HG02571 (cell line): ENCODE data around the gene RPL14.
"Not testable (repeated sequence)": the region's sequence is repeated elsewhere in the genome, so short reads cannot be mapped to it uniquely, and the experiment has no call there.

Experiments used
- ATAC-seq: cut with Tn5 transposase; IDR thresholded peaks from one replicate; pipeline ENCODE4 v1.9.1; 2021; ENCODE audit warnings: mild to moderate bottlenecking, moderate library complexity; ENCODE audit not compliant: unreplicated experiment

Gene RPL14

GRCh38 chr3:40462838-40463237 lies 5.7 kb downstream of the RPL14 start:
- not testable (repeated sequence) for ATAC-seq

GRCh38 chr3:40463579-40463978 lies 6.4 kb downstream of the RPL14 start:
- no peak for ATAC-seq

- ATAC-seq, result no peak
Measured at GRCh38 chr3:40464339-40465110, 7.4 kb downstream of the RPL14 start.

DNA sequence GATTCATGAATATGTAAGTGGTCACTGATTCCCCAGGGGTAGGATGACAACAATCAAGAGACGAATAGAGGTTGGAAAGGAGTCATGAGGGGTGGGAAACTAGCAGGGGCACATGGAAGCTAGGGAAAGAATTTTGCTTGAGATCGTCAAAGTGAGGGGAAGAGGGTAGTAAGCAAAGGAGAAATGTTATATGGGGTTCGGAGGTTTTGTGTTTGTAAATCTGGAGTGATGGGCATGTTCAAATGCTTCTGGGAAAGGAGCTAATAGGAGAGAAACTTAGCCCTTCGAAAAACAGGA lies 7.9 kb downstream of the RPL14 start:
- ATAC-seq, result no peak

GRCh38 chr3:40465456-40465855 lies 8.3 kb downstream of the RPL14 start:
- no peak for ATAC-seq

DNA sequence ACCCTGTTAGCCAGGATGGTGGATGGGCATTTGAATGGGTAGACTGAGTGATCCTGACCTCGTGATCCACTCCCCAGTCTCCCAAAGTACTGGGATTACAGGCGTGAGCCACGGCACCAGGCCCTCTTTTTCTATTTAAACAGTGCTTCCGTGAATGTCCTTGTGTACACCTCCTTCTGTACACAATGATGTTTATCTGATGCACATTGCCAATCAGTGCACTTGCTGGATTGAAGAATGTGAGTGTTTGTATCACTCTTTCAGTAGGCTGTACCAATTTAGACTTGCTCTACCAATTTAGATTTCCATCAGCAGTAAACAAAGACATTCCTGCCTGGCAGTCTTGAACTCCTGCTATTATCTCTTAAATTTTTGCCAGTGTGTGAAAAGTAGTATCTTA lies 10.9 kb downstream of the RPL14 start:
- no peak for ATAC-seq

DNA sequence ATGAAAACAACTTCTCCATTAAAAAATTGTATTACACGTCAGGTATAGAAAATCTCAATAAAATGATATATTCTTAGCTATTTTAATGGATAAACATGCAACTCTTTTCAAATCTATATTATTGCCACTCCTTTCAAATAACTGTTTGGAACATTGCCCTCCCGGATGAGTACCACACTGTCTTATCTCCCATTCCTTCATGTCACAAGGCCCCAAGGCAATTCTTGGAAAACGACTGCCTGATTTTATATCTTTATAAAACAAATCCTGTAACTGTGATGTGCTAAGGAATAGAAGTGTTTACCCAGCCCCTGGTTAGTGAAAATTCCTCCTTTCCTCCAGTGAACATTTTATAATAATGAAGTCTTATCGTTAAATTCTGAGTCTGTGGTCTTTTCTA lies 13.6 kb downstream of the RPL14 start:
- no peak for ATAC-seq

DNA sequence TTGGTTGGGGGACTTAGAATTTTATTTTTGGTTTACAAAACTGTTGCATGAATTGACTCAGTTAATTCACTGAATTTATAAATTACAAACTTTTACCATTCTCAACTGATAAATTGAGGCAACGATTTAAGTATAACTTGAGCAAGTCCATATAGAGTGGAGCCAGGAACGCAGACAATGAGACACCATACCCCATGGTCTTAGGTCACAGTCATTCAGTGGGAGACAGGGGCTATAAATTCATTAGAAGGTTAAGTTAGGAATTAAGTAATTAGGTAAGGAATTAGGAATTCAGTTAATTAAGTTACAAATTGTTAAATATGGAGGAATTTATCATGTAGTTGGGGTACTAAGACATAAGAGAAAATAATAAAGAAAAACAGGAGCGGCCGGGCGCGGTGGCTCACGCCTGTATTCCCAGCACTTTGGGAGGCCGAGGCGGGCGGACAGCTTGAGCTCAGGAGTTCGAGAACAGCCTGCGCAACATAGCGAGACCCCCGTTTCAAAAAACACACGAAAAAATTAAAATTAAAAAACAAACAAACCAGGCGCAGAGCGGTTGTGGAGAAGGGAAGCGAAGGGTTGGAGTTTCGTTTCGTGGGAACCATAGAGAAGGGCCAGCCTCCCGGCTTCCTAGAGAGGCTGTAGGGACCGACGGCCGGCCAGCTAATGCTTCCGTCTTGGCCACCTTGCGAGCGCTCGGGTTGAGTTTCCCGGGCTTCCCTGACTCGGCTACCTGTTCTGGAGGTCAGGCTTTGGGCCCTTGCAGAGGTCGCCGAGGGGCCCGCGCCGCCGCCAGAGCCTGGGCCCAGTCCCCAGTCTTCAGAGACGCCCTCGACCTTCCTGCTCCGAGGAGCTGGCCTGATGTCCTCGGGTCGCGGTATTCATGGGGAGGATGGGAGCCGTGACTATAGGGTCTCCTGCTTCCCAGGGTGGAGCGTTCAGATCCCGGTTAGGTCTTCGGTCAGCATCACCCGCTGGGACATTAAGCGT lies 19.6 kb downstream of the RPL14 start, which contains the start of gene ZNF619:
Gene ZNF619 (plus strand): TSS at position 645 of the 993 bp plus-strand sequence. CDS start 858 bp downstream, outside the sequence.
- ATAC-seq, result peak; percentile 88

- ATAC-seq, result no peak
Measured at GRCh38 chr3:40477666-40478065, 20.5 kb downstream of the RPL14 start.

GRCh38 chr3:40487172-40487571 lies 30.0 kb downstream of the RPL14 start:
- no peak for ATAC-seq

DNA sequence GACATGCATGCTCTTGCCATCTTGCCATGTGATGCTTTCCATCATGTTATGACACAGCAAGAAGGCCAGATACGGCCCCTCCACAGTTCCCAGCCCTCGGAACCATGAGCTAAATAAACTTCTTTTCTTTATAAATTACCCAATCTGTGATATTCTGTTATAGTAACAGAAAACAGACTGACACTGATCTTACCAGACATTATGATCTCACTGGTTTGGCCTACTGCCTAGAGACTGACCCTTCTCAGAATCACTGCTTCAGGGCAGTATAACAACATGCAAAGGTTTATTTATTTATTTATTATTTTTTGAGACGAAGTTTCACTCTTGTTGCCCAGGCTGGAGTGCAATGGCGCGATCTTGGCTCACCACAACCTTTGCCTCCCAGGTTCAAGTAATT lies 33.8 kb downstream of the RPL14 start:
- no peak for ATAC-seq

DNA sequence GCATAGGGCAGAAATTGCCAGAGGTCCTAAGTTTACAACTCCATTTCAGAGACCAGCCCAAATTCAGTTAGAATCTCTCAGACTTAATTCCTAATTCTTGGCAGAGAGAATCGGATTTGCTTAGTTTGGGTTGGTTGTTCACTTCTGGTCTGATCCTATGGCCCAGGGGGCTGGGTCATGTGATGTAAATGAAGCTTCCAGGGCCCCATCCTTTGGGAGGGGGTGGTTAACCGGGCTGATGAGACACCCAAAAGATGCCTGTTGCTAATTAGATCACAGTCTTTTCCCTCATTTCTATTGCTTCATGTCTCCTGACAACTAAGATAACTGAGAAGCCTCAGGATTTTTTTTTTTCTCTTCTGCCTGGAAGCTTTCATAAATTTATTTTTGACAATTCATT lies 37.6 kb downstream of the RPL14 start:
- ATAC-seq, result no peak

DNA sequence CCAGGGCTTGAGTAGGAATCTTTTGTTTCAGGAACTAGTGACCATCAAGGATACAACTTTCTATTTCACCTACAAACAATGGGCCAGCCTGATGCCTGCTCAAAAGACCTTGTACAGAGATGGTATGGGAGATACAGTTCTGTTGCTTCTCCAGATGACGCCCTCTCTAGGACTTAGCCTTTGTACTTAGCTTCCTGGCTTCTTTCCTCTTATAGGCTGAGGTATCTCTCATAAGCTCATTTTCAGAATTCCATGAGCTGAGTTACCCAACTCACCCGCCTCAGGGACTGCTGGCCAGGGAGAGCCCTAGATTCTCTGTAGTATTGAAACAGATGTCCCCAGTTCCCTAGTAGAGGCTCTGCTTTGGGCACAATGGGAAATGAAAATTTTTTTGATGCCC lies 40.1 kb downstream of the RPL14 start:
- no peak for ATAC-seq

- no peak for ATAC-seq
Measured at GRCh38 chr3:40499952-40500351, 42.8 kb downstream of the RPL14 start.

DNA sequence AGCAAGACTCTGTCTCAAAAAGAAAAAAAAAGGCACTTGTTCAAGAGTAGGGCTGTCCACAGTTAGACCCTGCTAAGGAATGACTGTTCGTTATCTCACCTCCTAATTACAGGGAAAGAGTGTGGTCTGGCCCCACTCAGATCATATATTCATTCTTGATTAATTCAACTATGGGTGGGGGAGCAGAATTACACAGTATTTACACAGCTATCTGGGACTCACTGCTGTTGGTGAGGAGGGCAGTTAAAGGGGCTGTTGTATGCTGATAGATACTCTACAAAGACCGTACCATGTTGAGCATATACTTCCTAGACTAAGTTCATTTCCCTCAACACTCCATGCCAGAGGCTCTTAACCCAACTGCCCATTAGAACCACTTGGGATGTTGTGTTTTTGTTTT lies 44.9 kb downstream of the RPL14 start:
- ATAC-seq, result no peak

- ATAC-seq, result no peak
Measured at GRCh38 chr3:40504636-40505430, 47.7 kb downstream of the RPL14 start.

DNA sequence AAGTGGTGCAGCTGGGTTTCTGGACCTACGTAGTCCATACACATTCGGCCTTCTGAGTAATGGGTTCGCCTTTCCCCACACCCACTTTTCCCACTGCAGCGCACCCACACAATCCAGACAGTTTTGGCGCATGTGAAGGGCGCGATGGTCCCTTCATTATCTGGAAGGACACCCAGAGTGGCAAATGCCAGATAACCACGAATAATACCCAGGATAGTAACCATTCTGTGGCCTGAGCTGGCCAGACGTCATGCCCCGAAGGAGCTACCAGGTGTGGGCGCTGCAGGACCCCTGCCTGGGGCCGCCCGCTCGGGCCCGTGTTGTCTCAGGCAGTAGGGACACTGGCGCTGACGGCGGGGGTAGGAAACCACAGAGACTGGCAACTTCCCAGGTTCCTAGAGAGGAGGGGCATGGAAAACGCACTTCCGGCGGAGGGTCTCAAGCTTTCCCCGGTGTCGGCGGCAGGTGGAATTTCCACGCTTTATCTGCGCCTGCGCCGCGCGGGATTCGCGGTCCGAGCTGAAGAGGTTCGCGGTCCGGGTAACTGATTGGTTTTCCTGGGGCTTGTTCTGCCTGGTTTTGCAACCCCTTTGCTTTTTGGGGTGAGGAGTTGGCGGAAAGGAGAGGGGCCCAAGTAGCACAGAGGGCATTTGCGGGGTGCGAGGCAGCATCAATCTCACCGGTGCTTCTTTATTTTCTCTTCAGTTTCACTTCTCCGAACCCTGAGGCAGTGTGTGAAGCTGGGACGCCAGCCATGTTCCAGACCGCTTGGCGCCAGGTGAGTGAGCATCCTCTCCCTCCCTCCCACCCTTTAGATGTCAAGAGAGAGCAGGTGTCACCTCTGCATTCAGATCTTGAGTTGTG lies 48.7 kb downstream of the RPL14 start, which contains the start of gene ZNF620:
Gene ZNF620 (plus strand): TSS at position 441 of the 864 bp plus-strand sequence. CDS start 314 bp downstream, at position 755.
- peak; percentile 72 for ATAC-seq

DNA sequence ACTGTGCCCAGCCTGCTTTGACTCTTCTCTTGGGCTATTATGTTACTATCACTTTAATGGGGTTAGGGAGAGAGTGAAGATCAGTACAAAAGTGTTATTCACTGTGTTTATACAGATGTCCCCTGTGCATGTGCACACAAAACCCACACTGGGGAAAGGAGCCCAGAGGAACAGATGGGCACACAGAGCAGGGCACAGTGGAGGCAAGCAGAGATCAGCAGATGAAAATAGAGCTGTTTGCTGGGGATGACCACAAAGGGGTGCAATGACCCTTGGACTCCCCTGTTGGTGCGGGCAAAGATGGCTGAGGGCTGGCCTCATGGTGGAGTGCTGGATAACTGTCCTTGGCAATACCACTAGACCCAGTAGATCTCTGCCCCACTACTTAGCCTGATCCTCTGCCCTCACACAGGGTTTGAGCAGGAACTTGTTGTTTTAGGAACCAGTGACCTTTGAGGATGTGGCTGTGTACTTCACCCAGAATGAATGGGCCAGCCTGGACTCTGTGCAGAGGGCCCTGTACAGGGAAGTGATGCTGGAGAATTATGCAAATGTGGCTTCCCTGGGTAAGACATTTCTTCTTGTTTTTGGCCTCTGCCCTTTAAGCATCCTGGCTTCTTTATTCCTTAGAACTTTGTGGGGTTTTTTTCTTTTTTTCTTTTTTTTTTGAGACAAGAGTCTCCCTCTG lies 54.0 kb downstream of the RPL14 start:
- ATAC-seq, result no peak

DNA sequence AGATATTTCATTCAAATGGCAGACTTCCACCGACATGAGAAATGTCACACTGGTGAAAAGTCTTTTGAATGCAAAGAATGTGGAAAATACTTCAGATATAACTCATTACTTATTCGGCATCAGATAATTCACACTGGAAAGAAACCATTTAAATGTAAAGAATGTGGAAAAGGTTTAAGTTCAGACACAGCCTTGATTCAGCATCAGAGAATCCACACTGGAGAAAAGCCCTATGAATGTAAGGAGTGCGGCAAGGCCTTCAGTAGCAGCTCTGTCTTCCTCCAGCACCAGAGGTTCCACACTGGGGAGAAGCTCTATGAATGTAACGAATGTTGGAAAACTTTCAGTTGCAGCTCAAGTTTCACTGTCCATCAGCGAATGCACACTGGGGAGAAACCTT lies 59.1 kb downstream of the RPL14 start:
- no peak for ATAC-seq
